Large intestine (tissue), 3 donors: ENCODE measurements around the gene AIG1. TPM values are rescaled to one million over a fixed set of nuclear protein-coding genes. Genes with fewer than 3 reads are reported as not detected.

ENCODE experiments used
- DNase-seq, 2 donors: peaks; one replicate each; pipeline versions ENCODE4 v3.0.0 to v3.0.0-alpha.2; 2013
- H3K27ac ChIP-seq: one replicate; pipeline ENCODE4 v1.5.1; 2013; ENCODE audit warnings: low read length
- H3K27me3 ChIP-seq: 2 replicates; pipeline ENCODE4 v1.6.1; 2013; ENCODE audit warnings: low read length; ENCODE audit not compliant: control insufficient read depth, insufficient read depth
- H3K36me3 ChIP-seq: 2 replicates; pipeline ENCODE4 v1.6.1; 2013; ENCODE audit warnings: low read length; ENCODE audit not compliant: control insufficient read depth, insufficient read depth
- H3K4me1 ChIP-seq: one replicate; pipeline ENCODE4 v1.6.1; 2013; ENCODE audit warnings: low read length; ENCODE audit not compliant: control insufficient read depth, insufficient read depth
- H3K4me3 ChIP-seq: one replicate; pipeline ENCODE4 v1.5.1; 2013; ENCODE audit warnings: low read length
- H3K9me3 ChIP-seq: one replicate; pipeline ENCODE4 v1.6.1; 2013; ENCODE audit warnings: mild to moderate bottlenecking, low read depth, low read length, moderate library complexity; ENCODE audit not compliant: control insufficient read depth
- WGBS: methylation state at CpG from one replicate; pipeline ENCODE4 v1.1.5; 2013; ENCODE audit warnings: low lambda C conversion rate; ENCODE audit not compliant: insufficient coverage; 5-methylcytosine and 5-hydroxymethylcytosine counted together
- polyA plus RNA-seq: library from polyadenylated mRNA; unstranded; fragments of 120-200 nt; gene quantifications from one replicate; pipeline ENCODE4 v1.2.1, GENCODE V29; 2013

AIG1 gene
- polyA plus RNA-seq, 1 donor: 180 TPM

GRCh38 chr6:143198312-143198711, 137.6 kb downstream of the AIG1 start:
- H3K9me3 ChIP-seq: no peaks in the 10 kb centered on the region
- H3K4me1 ChIP-seq: no peaks in the 10 kb centered on the region
- no peak for DNase-seq
- no CpG with 5 or more reads among the region's 5 CpGs for WGBS
- no peaks in the 10 kb centered on the region for H3K27me3 ChIP-seq
- H3K36me3 ChIP-seq: peaks cover 6% of the 10 kb centered on the region
- no peak overlapping the region for H3K4me3 ChIP-seq
- H3K27ac ChIP-seq: no peak overlapping the region

DNA sequence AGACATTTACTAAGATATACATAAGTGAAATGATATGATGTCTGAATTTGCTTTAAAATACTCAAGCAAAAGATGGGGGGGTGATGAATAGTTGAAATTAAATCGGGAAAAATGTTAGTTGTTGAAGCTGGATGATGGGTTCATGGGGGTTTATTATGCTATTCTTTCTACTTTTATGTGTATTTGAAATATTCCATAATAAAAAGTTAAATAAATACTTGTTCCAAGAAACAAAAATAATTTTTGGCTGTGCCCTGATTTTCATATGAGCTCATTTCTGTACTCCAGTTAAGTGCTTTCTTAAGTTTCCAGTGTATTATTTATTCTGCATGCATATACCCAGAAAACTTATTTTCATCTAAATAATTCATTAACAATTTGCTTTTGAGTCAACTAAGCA, 138.6 kb downstream of the AIG1 start:
- no peak for DNase-seq
- Histone ChIP-seq H3K9me3 (no peaks in the 10 kb centered on the region), H3K36me3 (peaks cover 9% of the 10 kb centered on the region), H3K4me1 (no peaks in the 10 kb centered on the region), H3K4me3 (no peak overlapping the region), H3K27ac (no peak overlapping the region), H3K27me3 (no peaks in the 10 kb centered on the region)
- 80% methylated on average over 1 of the region's 1 CpG for WGBS

DNA sequence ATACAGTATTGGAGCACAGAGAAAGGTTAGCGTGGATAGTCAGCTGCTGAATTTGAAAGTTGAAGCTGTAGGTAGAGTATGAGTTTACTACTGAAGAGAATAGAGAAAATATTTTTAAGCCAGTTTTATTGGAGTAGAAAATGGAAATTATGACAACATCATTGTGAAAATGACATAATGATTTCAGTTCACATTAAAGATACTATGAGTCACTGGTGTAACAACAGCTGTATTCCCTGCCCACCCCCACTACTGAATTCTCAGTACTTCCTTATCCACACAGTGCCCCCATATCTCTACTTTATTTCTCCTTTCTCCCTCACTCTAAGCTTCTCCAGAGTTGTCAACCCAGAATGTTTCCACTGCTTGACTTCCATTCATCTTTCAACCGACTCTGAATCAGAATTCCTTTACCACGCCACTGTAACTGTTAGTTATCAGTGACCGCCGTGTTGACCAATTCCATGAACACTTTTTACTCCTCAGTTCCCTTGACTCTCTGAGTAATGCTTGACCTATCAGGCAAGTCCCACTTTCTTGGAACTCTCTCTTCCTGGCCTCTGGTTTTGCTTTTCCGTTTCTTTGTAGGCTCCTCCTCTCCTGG, 139.6 kb downstream of the AIG1 start:
- Histone ChIP-seq H3K36me3 (peaks cover 11% of the 10 kb centered on the region), H3K4me3 (no peak overlapping the region), H3K27ac (no peak overlapping the region), H3K9me3 (no peaks in the 10 kb centered on the region), H3K4me1 (no peaks in the 10 kb centered on the region), H3K27me3 (no peaks in the 10 kb centered on the region)
- DNase-seq: no peak
- 100% methylated on average over 3 of the region's 6 CpGs for WGBS

GRCh38 chr6:143204045-143204444, 143.4 kb downstream of the AIG1 start:
- no peak overlapping the region for H3K27ac ChIP-seq
- no peaks in the 10 kb centered on the region for H3K4me1 ChIP-seq
- H3K9me3 ChIP-seq: no peaks in the 10 kb centered on the region

GRCh38 chr6:143205131-143205535, 144.4 kb downstream of the AIG1 start:
- Histone ChIP-seq H3K9me3 (no peaks in the 10 kb centered on the region), H3K4me3 (no peak overlapping the region), H3K36me3 (peaks cover 5% of the 10 kb centered on the region), H3K27ac (no peak overlapping the region), H3K27me3 (no peaks in the 10 kb centered on the region), H3K4me1 (no peaks in the 10 kb centered on the region)
- no CpG with 5 or more reads among the region's 1 CpG for WGBS
- no peak for DNase-seq

More at GRCh38 chr6:143204045-143204444, 143.4 kb downstream of the AIG1 start:
- Histone ChIP-seq H3K27me3 (no peaks in the 10 kb centered on the region), H3K4me3 (no peak overlapping the region), H3K36me3 (peaks cover 5% of the 10 kb centered on the region)
- DNase-seq: no peak

GRCh38 chr6:143205585-143205984, 144.9 kb downstream of the AIG1 start:
- Histone ChIP-seq H3K36me3 (peaks cover 5% of the 10 kb centered on the region), H3K9me3 (no peaks in the 10 kb centered on the region), H3K4me3 (no peak overlapping the region), H3K27me3 (no peaks in the 10 kb centered on the region), H3K4me1 (no peaks in the 10 kb centered on the region), H3K27ac (no peak overlapping the region)
- 100% methylated on average over 1 of the region's 2 CpGs for WGBS
- no peak for DNase-seq

GRCh38 chr6:143205991-143206390, 145.3 kb downstream of the AIG1 start:
- Histone ChIP-seq H3K36me3 (peaks cover 5% of the 10 kb centered on the region), H3K4me3 (no peak overlapping the region), H3K9me3 (no peaks in the 10 kb centered on the region), H3K4me1 (no peaks in the 10 kb centered on the region), H3K27ac (no peak overlapping the region), H3K27me3 (no peaks in the 10 kb centered on the region)
- no peak for DNase-seq
- no CpG with 5 or more reads among the region's 2 CpGs for WGBS

- Histone ChIP-seq H3K27ac (no peak overlapping the region), H3K9me3 (no peaks in the 10 kb centered on the region), H3K4me1 (no peaks in the 10 kb centered on the region), H3K36me3 (peaks cover 5% of the 10 kb centered on the region), H3K27me3 (no peaks in the 10 kb centered on the region), H3K4me3 (no peak overlapping the region)
- WGBS: 100% methylated on average over 1 of the region's 1 CpG
- DNase-seq: no peak
Measured at GRCh38 chr6:143206550-143206949, 145.9 kb downstream of the AIG1 start.

DNA sequence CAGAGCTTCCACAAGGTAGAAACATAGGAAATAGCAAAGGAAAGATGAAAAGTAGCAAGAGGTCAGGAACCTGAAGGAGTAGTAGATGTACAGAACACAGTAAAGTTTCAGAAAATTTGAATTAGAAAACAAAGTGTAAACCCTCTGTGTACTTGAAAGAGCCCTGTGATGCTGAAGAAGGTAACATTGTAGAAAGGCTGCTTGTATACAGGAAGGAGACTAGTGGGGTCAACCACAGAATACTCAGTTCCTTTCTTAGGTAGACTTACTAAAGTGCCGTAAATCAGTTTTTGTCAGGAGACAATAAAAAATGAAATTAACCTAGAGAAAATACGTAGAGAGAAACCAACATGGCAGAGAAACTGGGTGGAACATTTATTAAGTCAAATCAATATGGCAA, 149.7 kb downstream of the AIG1 start:
- H3K9me3 ChIP-seq: no peaks in the 10 kb centered on the region
- DNase-seq: no peak
- H3K27ac ChIP-seq: no peak overlapping the region
- 100% methylated on average over 1 of the region's 2 CpGs for WGBS
- no peaks in the 10 kb centered on the region for H3K4me1 ChIP-seq
- no peak overlapping the region for H3K4me3 ChIP-seq
- no peaks in the 10 kb centered on the region for H3K27me3 ChIP-seq
- no peaks in the 10 kb centered on the region for H3K36me3 ChIP-seq

DNA sequence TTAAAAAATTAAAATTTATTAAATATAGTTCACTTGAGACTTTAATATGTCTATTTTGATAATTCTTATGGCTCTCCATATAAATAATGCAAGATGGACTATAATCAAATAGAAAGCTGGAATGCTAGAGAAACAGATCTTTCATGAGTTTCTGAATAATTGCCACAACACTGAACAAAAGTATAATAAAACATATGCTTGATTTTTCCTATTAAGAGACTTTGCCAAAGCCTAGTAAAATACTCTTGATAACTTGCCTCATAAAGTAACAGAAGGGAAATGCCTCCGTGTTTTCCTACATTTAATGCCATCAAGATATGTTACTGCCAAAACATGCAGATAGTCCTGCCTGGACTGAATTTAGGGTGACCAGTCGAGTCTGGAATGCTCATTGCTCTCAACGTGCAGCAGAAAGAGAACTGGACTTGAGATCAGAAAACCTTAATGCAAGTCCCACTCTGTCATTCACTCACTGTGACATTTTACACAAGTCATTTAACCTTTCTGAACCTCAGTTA, 153.2 kb downstream of the AIG1 start:
- no peaks in the 10 kb centered on the region for H3K27me3 ChIP-seq
- H3K4me3 ChIP-seq: no peak overlapping the region
- no peaks in the 10 kb centered on the region for H3K4me1 ChIP-seq
- no peak overlapping the region for H3K27ac ChIP-seq
- no peaks in the 10 kb centered on the region for H3K36me3 ChIP-seq
- no CpG with 5 or more reads among the region's 3 CpGs for WGBS
- no peak for DNase-seq
- no peaks in the 10 kb centered on the region for H3K9me3 ChIP-seq

GRCh38 chr6:143215363-143215762, 154.7 kb downstream of the AIG1 start:
- Histone ChIP-seq H3K9me3 (no peaks in the 10 kb centered on the region), H3K27me3 (no peaks in the 10 kb centered on the region), H3K36me3 (peaks cover 2% of the 10 kb centered on the region), H3K4me1 (no peaks in the 10 kb centered on the region), H3K4me3 (no peak overlapping the region), H3K27ac (no peak overlapping the region)
- WGBS: no CpG with 5 or more reads among the region's 2 CpGs
- no peak for DNase-seq
